Progenitor cell of endocrine pancreas (in vitro differentiated cells): ENCODE results near the gene HYOU1. TPM values are rescaled to one million over a fixed set of nuclear protein-coding genes. Genes with fewer than 3 reads are reported as not detected.

ENCODE experiments used
- DNase-seq: peaks from one replicate; pipeline ENCODE4 v3.0.0; 2021; ENCODE audit warnings: low spot score; ENCODE audit not compliant: unreplicated experiment
- H3K27ac Mint-ChIP-seq: 2 replicates; pipeline ENCODE4 v1.8.0; 2021; ENCODE audit warnings: mild to moderate bottlenecking, moderate library complexity, mixed read lengths
- H3K27me3 Mint-ChIP-seq: 2 replicates; pipeline ENCODE4 v1.8.0; 2021; ENCODE audit warnings: mixed read lengths
- H3K36me3 Mint-ChIP-seq: 2 replicates; pipeline ENCODE4 v1.8.0; 2022; ENCODE audit warnings: mixed read lengths; ENCODE audit not compliant: insufficient read depth
- H3K4me1 Mint-ChIP-seq: 2 replicates; pipeline ENCODE4 v1.8.0; 2021; ENCODE audit warnings: low read depth, mixed read lengths
- H3K4me3 Mint-ChIP-seq: 2 replicates; pipeline ENCODE4 v1.8.0; 2021; ENCODE audit warnings: low read depth, mild to moderate bottlenecking, moderate library complexity, mixed read lengths
- H3K9me3 Mint-ChIP-seq: 2 replicates; pipeline ENCODE4 v1.8.0; 2021; ENCODE audit warnings: low read depth, mixed read lengths
- CTCF ChIP-seq: fragments of 200-600 bp; sonication (generic); IDR thresholded peaks from one replicate; pipeline ENCODE4 v1.5.0; 2021; ENCODE audit warnings: antibody characterized with exemption, mild to moderate bottlenecking; ENCODE audit not compliant: unreplicated experiment
- total RNA-seq: library from RNA; stranded (reverse); gene quantifications from 2 replicates; pipeline ENCODE4 v1.2.1, GENCODE V29; 2021

HYOU1 gene
- total RNA-seq, 1 donor from 2014 or later = 199 TPM

GRCh38 chr11:119028346-119029068 is 28.5 kb downstream of the HYOU1 start:
- peak overlapping the region; percentile 75 for H3K4me3 Mint-ChIP-seq
- peak overlapping the region; percentile 94 for H3K27ac Mint-ChIP-seq
- peaks cover 4% of the 10 kb centered on the region for H3K27me3 Mint-ChIP-seq
- TF ChIP-seq CTCF = no peak
- H3K9me3 Mint-ChIP-seq = no peaks in the 10 kb centered on the region
- peaks cover 27% of the 10 kb centered on the region for H3K4me1 Mint-ChIP-seq
- DNase-seq = no peak
- peaks cover 6% of the 10 kb centered on the region for H3K36me3 Mint-ChIP-seq

DNA sequence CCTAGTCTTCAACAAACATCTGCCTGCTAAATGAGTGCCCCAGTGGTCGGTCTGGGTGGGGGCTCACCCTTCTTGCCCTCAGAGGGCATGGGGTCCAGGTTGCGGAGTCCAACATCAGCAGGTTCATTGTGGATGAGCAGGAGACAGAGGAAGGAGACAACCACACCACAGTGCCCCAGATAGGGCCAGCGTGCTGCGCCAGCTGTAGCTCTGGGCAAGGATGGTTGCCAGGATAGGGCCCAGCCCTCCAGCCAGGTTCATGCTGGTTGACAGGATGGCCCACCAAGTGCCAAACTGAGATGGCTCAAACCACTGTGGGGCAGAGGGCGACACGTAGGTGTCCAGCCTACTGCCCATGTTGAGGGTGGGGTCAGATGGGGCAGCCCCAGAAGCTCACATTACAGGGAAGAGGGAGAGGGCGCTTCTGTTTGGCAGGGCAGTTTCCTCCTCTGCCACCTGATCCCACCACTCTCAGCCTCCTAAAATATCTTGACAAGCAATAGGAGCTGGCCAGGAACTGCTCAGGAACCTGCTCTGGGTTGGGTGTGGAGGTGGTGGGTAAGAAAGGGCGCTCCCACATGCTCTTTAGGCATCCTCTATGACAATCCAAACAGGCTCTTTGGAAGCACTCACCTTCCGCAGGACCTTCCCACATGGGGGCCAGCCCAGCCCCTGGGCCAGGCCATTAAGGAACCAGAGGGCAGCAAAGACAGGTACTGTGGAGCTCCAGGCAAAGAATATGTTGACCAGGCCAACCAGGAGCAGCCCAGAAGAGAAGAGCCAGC is 29.3 kb downstream of the HYOU1 start:
- Mint-ChIP-seq H3K27me3 (peaks cover 4% of the 10 kb centered on the region), H3K36me3 (peaks cover 10% of the 10 kb centered on the region), H3K9me3 (no peaks in the 10 kb centered on the region), H3K27ac (no peak overlapping the region), H3K4me3 (peak overlapping the region; percentile 75), H3K4me1 (peaks cover 27% of the 10 kb centered on the region)
- DNase-seq = no peak
- TF ChIP-seq CTCF = no peak

DNA sequence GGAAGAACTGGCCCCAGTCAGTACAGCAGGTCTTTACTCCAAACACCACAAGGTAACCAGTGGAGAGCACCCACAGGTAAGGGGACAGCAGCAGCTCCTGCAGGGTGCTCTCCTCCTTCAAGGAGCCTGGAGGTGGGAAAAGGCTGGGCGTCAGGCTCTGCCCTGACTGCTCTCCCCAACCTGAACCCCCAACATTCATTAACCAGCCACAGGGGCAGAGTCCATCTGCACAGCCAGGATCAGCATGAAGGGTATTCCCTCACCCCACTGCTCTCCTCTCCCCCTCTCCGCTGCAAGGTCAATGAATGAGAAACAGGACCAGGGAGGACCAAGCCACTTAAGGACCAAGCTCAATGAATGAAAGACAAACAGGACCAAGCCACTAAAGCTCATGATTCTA is 30.0 kb downstream of the HYOU1 start:
- Mint-ChIP-seq H3K27ac (no peak overlapping the region), H3K4me3 (no peak overlapping the region), H3K9me3 (no peaks in the 10 kb centered on the region), H3K27me3 (peaks cover 4% of the 10 kb centered on the region), H3K36me3 (peaks cover 12% of the 10 kb centered on the region), H3K4me1 (peaks cover 27% of the 10 kb centered on the region)
- no peak for TF ChIP-seq CTCF
- DNase-seq = no peak

DNA sequence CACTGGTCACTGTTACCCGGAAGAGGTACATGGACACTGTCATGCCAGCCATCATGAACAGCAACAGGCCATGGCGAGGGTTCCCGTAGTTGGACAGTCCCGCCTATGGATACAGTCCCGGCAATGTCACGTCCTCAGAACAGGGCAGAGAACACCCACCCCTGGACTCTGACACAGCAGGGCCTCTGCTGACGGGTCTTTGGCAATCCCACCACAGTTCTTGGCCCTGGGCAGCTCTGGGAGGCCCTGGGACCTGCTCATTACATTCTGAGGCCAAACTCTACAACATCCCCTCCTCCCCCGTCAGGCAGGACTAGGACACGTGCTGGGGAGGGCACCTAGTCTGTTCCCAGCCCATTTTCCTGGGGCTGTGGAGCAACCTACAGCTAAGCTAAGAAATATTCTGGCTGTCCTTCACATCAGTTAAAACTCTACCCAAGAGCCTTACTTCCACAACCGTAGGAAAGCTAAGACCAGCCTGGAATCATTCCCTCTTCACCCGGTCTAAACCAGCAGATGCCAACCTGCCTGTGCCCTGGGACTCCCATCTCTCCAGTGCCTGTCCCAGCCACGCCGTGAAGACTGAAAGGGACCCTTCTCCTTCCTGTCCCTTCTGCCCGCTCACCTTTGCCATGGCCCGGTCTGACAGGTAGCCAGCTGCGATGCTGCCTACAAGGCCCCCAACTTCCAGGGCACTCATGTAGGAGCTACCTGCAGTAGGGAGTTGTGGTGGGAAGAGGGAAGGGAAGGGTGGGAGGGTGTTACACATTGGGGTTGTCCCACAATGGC is 30.8 kb downstream of the HYOU1 start:
- Mint-ChIP-seq H3K4me1 (peaks cover 30% of the 10 kb centered on the region), H3K4me3 (no peak overlapping the region), H3K36me3 (peaks cover 16% of the 10 kb centered on the region), H3K9me3 (no peaks in the 10 kb centered on the region), H3K27me3 (no peaks in the 10 kb centered on the region), H3K27ac (no peak overlapping the region)
- no peak for DNase-seq
- TF ChIP-seq CTCF = no peak

GRCh38 chr11:119025541-119025940 is 31.5 kb downstream of the HYOU1 start:
- DNase-seq = no peak
- Mint-ChIP-seq H3K36me3 (peaks cover 16% of the 10 kb centered on the region), H3K27ac (peak overlapping the region; percentile 7), H3K4me1 (peaks cover 30% of the 10 kb centered on the region), H3K9me3 (no peaks in the 10 kb centered on the region), H3K4me3 (no peak overlapping the region), H3K27me3 (no peaks in the 10 kb centered on the region)
- TF ChIP-seq CTCF = no peak
